HG02885 (cell line): ENCODE results near the gene TMPRSS4.

Experiments
- ATAC-seq: cut with Tn5 transposase; IDR thresholded peaks from one replicate; pipeline ENCODE4 v1.9.1; 2021; ENCODE audit warnings: mild to moderate bottlenecking; ENCODE audit not compliant: unreplicated experiment, poor library complexity

TMPRSS4 gene

GRCh38 chr11:118076754-118077281 lies at the start of gene TMPRSS4:
TMPRSS4 (plus strand) TSS chr11:118077078; CDS start chr11:118077303, 225 bp downstream.
- no peak for ATAC-seq

DNA sequence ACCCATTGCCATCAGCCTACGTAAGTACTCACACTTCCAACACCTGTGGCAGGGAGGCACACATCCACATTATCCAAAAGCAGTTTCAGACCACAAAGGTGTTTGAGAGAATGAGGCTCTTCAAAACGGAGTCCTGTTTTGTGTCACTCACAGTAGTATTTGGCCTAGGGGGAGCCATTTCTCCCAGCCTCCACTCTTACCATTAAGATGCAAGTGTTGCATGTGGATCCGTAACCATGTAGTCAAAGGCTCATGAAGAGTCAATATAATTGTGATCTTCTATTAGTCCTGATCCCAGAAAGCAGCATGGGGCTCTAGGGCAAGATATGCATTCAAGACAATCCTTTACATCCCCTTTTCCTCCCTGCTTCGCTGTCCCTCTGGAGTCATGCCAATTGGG lies 49.2 kb upstream of the TMPRSS4 start:
- ATAC-seq = no peak

DNA sequence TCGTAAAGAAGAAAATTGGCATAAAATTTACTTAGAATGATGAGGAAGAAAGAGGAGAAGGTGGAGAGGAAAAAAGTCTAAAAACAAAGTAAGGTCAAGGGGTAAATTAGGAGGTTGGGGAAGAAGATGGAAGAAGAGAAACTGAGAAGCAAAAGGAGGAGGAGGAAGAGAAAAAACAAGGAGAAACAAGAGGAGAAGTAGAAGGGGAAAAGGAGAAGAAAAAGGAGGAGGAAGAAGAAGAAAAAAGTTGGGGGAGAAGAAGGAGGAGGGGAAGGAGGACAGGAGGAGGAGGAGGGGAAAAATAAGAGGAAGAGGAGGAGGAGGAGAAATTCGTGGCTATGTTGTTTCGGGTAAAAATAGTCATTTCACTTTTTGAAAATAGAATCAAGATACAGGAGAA lies 48.3 kb upstream of the TMPRSS4 start:
- ATAC-seq = no peak

GRCh38 chr11:118033443-118033842 lies 43.4 kb upstream of the TMPRSS4 start:
- ATAC-seq = no peak

DNA sequence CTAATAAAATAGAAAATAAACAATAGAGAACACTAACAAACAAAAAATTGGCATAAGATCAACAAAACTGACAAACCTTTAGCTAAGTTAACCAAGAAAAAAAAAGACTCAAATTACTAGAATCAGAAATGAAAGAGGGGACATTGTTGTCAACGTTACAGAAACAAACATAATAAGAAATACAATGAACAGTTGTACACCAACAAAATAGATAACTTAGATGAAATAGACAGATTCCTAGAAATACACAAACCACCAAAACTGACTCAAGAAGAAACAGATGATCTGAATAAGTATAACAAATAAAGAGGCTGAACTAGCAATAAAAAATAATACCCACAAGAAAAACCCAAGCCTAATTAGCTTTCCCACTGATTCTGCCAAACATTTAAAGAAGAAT lies 34.7 kb upstream of the TMPRSS4 start:
- ATAC-seq = no peak

GRCh38 chr11:118042796-118043195 lies 34.1 kb upstream of the TMPRSS4 start:
- ATAC-seq = no peak

DNA sequence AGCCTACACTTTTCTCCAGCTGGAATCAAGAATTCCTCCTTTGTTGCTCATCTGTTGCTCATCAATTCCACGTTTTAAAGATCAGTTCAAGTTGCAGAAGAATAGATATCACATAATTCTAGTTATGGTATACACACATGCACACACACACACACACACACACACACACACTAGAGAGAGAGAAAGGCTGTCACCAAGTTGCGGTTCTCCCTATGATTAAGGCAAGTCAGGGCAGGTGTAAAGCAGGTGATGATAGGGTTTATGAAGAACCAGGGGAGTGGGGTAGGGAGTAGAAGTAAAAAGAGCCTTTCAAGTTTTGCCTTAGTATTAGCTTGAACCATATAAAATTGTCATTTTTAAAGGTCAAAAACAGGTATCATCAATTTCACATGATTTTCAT lies 31.7 kb upstream of the TMPRSS4 start:
- no peak for ATAC-seq

- no peak for ATAC-seq
Measured at GRCh38 chr11:118046051-118046963, 30.6 kb upstream of the TMPRSS4 start.

DNA sequence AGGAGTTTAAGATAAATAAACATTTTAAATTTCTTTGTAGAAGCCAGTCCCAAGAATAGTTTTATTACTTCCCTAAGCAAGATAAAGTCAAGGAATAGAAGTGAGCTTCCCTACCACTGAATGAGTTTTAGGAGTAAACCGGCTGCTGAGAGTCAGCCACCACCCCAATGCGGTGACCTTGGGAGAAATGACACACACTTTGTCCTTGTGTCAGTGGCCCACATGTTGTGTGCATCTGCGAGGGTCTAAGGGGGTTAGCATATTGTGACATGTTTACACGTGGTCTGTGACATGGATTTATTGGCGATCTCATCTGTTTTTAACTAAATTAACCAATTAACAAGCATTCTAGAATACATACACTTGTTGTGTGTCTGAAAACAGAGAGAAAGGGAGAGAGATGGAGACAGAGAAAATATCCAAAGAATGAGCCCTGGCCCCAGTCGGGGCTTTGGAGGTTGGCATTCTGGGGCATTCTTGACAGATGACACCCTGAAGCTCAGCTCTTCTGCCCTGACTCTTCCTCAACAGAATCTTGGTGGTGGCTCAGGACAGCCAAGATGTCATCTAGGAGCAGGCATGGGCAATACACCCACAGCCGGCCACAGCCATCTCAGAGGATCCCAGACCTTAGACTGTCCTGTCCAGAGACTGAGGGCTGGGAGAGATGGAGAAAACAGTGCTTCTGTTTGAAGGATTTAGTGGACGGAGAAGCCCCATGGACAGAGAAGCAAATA lies 29.7 kb upstream of the TMPRSS4 start:
- ATAC-seq = no peak

DNA sequence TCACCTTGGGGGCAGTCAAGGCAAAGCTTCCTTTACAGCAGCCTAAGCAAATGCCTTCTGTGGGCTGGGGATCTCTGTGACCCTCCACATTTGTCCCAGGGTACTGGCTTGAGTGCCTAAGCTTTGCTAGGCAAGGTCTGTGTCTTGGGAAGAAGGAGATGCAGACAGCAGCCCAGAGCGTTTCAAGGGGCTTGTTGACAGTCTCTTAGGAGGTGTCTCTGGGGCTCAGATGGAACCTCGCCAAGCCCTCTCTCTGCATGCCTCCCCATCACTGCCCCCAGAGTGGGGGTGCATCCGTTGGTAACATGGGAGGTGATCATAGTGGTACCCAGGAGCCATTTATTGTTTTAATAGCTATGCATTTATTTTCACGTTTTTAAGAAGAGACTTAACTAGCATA lies 29.1 kb upstream of the TMPRSS4 start:
- ATAC-seq = no peak

DNA sequence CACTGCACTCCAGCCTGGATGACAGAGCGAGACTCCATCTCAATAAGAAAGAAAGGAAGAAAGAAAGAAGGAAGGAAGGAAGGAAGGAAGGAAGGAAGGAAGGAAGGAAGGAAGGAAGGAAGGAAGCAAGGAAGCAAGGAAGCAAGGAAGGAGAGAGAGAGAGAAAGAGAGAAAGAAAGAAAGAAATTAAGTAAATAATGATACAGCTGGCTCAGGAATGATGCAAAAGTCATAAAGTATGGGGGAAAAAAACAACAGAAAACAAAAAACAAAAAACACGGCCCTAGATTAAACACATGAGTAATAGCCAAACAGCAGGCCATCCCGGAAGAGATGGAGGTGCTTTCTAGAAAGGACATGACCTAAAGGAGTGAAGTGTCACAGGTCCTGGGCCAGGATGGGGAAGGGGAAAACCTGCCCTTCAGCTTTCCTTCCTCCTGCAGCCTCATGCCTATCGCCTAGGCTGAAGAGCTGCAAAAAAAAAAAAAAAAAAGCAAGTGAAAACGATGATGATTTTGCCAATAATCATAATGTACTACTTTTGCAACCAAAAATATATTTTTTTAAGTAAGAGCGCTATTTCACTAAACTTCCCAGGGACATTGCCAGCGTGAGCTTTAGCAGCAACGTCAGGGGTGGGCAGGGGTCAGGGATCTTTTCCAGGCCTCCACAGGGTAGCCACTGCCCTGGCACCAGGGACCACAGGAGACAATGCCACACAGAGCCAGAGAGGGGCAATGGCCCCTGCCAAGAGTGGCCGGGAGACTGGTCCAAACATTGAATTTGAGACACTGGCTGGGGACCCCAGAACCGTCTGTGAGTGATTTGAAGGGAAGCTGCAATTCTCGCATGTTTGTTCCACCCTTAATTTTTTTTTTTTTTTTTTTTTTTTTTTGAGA lies 28.2 kb upstream of the TMPRSS4 start:
- no peak for ATAC-seq

- no peak for ATAC-seq
Measured at GRCh38 chr11:118049771-118050170, 27.1 kb upstream of the TMPRSS4 start.

DNA sequence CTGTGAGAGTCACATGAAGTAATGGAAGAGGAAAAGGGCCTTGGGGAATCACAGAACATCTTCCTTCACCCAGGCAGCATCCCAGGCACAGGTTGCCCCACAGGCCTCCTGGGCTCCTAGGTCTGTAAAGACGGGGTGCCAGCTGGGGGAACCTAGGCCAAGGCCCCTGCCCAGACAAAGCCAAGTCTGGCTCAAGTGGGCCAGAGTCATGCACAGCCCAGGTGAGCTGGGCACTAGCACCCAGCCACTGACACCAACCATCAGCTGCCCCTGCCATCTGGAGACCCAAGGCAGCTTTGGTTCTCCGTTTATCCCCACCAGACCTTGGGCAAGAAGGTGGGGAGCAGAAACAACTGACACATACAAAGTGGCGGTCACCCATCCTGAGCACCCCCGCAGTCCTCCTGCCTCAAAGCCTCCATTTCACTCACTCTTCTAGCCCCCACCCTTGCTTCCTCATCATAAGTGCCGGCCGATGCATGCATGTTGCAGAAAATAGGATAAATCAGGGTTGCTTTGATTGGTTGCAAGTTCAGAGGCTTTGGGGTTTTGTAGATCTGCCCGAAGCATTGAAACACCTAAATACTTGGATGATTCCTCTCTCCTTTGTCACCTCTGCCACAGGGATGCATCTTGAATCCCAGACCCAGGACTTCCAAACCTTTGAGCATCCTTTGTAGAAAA lies 26.5 kb upstream of the TMPRSS4 start:
- ATAC-seq = no peak

- ATAC-seq = no peak
Measured at GRCh38 chr11:118051136-118051610, 25.7 kb upstream of the TMPRSS4 start.

GRCh38 chr11:118051611-118052461 lies 25.0 kb upstream of the TMPRSS4 start:
- ATAC-seq = no peak

DNA sequence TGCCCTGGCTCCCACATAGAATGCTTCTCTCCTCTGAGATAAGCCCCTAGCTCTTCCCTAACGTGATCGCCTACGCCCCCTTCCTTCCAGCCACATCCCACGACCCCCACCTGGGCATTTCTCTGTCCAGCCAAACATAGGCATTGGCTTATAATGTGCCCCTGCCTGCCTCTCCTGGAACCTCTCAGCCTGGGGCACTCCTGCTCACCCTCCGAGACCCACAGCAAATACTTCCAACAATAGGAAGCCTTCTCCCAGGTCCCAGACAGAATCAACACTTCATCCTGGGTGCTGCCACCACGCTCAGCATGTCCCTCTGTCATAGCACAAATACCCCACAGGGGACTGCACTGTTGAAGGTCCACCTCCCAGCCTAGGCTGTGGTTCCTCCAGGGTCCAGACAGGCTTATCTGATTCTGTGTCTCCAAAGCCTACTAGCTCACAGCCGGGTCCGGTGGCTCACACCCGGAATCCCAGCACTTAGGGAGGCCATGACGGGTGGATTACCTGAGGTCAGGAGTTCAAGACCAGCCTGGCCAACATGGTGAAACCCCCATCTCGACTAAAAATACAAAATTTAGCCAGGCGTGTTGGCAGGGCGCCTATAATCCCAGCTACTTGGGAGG lies 24.2 kb upstream of the TMPRSS4 start:
- ATAC-seq = no peak

- ATAC-seq = no peak
Measured at GRCh38 chr11:118054712-118055640, 21.9 kb upstream of the TMPRSS4 start.
